IMR-90 (cell line): ENCODE data around the gene FADS6. TPM values are rescaled to one million over a fixed set of nuclear protein-coding genes. Genes with fewer than 3 reads are reported as not detected.

Experiments
- ATAC-seq: fragments of 200-7000 bp; cut with Tn5 transposase; 2 replicates; pipeline ENCODE4 v1.9.1; 2020; ENCODE audit warnings: low read depth, mild to moderate bottlenecking, moderate library complexity
- BruUV-seq: library from RNA; stranded (reverse); fragments of 400-500 nt; replicated peaks from 2 replicates; lab custom pipeline; 2021; lab: Mats Ljungman, UMichigan
- CTCF ChIA-PET: fragments of 300-600 bp; formaldehyde crosslinking; extraction: SDS; loops from one replicate; lab custom pipeline; 2021; ENCODE audit warnings: antibody characterized with exemption; lab: Yijun Ruan, JAX
- POLR2A ChIA-PET: fragments of 300-600 bp; sonication (Branson Sonifier 250); formaldehyde crosslinking; loops from one replicate; lab custom pipeline; 2022; ENCODE audit warnings: antibody characterized with exemption; ENCODE audit not compliant: unreplicated experiment; lab: Charles Lee
- DNase-seq: peaks from one replicate; pipeline ENCODE4 v3.0.0; 2013
- H2AFZ ChIP-seq: replicated peaks from 2 replicates; pipeline ENCODE3; 2013; ENCODE audit warnings: low read length, mild to moderate bottlenecking; ENCODE audit not compliant: poor library complexity
- H2AK5ac ChIP-seq: 2 replicates; pipeline ENCODE4 v1.6.1; 2013; ENCODE audit warnings: low read depth, low read length, inconsistent platforms
- H2AK9ac ChIP-seq: replicated peaks from 2 replicates; pipeline ENCODE3; 2013; ENCODE audit warnings: mild to moderate bottlenecking, low read depth, low read length, moderate library complexity; ENCODE audit not compliant: poor library complexity
- H2BK120ac ChIP-seq: 2 replicates; pipeline ENCODE4 v1.6.1; 2013; ENCODE audit warnings: low read depth, low read length, inconsistent platforms
- H2BK15ac ChIP-seq: 3 replicates; pipeline ENCODE4 v1.6.1; 2013; ENCODE audit warnings: low read depth, low read length, inconsistent platforms
- H2BK20ac ChIP-seq: 2 replicates; pipeline ENCODE4 v1.6.1; 2013; ENCODE audit warnings: low read depth, mild to moderate bottlenecking, inconsistent platforms, low read length, moderate library complexity
- H2BK5ac ChIP-seq: 2 replicates; pipeline ENCODE4 v1.6.1; 2013; ENCODE audit warnings: mild to moderate bottlenecking, low read depth, low read length, inconsistent platforms; ENCODE audit not compliant: poor library complexity, severe bottlenecking
- H3K14ac ChIP-seq: replicated peaks from 2 replicates; pipeline ENCODE4 v1.6.1; 2013; ENCODE audit warnings: low read depth, low read length, inconsistent platforms
- H3K18ac ChIP-seq: 2 replicates; pipeline ENCODE4 v1.6.1; 2013; ENCODE audit warnings: low read depth, low read length, control low read depth
- H3K23ac ChIP-seq: 2 replicates; pipeline ENCODE4 v1.6.1; 2013; ENCODE audit warnings: low read depth, low read length, inconsistent platforms
- H3K27ac ChIP-seq: 2 replicates; pipeline ENCODE4 v1.5.1; 2013; ENCODE audit warnings: mild to moderate bottlenecking, control low read depth, low read length; ENCODE audit not compliant: insufficient read depth
- H3K27me3 ChIP-seq: 2 replicates; pipeline ENCODE4 v1.6.1; 2013; ENCODE audit warnings: low read length; ENCODE audit not compliant: control insufficient read depth, insufficient read depth
- H3K36me3 ChIP-seq: 2 replicates; pipeline ENCODE4 v1.6.1; 2013; ENCODE audit warnings: low read length, mixed read lengths; ENCODE audit not compliant: control insufficient read depth, insufficient read depth
- H3K4ac ChIP-seq: 2 replicates; pipeline ENCODE4 v1.6.1; 2013; ENCODE audit warnings: low read depth, low read length, inconsistent platforms
- H3K4me1 ChIP-seq: 2 replicates; pipeline ENCODE4 v1.6.1; 2013; ENCODE audit warnings: low read length, mixed read lengths; ENCODE audit not compliant: control insufficient read depth, insufficient read depth
- H3K4me2 ChIP-seq: 2 replicates; pipeline ENCODE4 v1.6.1; 2013; ENCODE audit warnings: low read depth, mild to moderate bottlenecking, control low read depth, low read length, moderate library complexity
- H3K4me3 ChIP-seq: 2 replicates; pipeline ENCODE4 v1.5.1; 2013; ENCODE audit warnings: low read depth, mild to moderate bottlenecking, control low read depth, low read length, moderate library complexity; ENCODE audit not compliant: insufficient read depth
- H3K56ac ChIP-seq: 2 replicates; pipeline ENCODE4 v1.6.1; 2013; ENCODE audit warnings: low read length, inconsistent platforms; ENCODE audit not compliant: insufficient read depth; ENCODE audit errors: extremely low read depth
- H3K79me1 ChIP-seq, 2 experiments: 2 replicates each; pipeline ENCODE4 v1.6.1; 2013; ENCODE audit warnings: low read length in 2 of 2, inconsistent platforms in 1 of 2, low read depth in 1 of 2
- H3K9ac ChIP-seq: 2 replicates; pipeline ENCODE4 v1.6.1; 2013; ENCODE audit warnings: low read depth, low read length, control low read depth
- H3K9me1 ChIP-seq: 2 replicates; pipeline ENCODE4 v1.6.1; 2013; ENCODE audit warnings: low read length, inconsistent platforms; ENCODE audit not compliant: insufficient read depth
- H3K9me3 ChIP-seq: 2 replicates; pipeline ENCODE4 v1.6.1; 2013; ENCODE audit warnings: low read length; ENCODE audit not compliant: control insufficient read depth, insufficient read depth
- H4K20me1 ChIP-seq: 2 replicates; pipeline ENCODE4 v1.6.1; 2013; ENCODE audit warnings: low read length, inconsistent platforms; ENCODE audit not compliant: insufficient read depth
- H4K5ac ChIP-seq: 2 replicates; pipeline ENCODE4 v1.6.1; 2013; ENCODE audit warnings: mild to moderate bottlenecking, low read depth, low read length, control low read depth
- H4K8ac ChIP-seq, 2 experiments: 2 replicates each; pipeline ENCODE4 v1.6.1; 2013; ENCODE audit warnings: low read depth in 2 of 2, low read length in 2 of 2, control low read depth in 1 of 2, inconsistent platforms in 1 of 2
- H4K91ac ChIP-seq: 2 replicates; pipeline ENCODE4 v1.6.1; 2013; ENCODE audit warnings: low read depth, low read length, inconsistent platforms; ENCODE audit not compliant: insufficient read depth
- BHLHE40 ChIP-seq: fragments of 150-350 bp; IDR thresholded peaks from 2 replicates; pipeline ENCODE4 v1.6.1; 2016; ENCODE audit warnings: mild to moderate bottlenecking, low read depth, low read length
- CEBPB ChIP-seq: IDR thresholded peaks from 2 replicates; pipeline ENCODE4 v1.6.1; 2012; ENCODE audit warnings: low read depth, low read length, improper control_type of control experiment
- CHD1 ChIP-seq: IDR thresholded peaks from 2 replicates; pipeline ENCODE4 v1.6.1; 2012; ENCODE audit warnings: low read depth, low read length, improper control_type of control experiment
- FOS ChIP-seq: fragments of 150-350 bp; IDR thresholded peaks from 2 replicates; pipeline ENCODE4 v1.6.1; 2016; ENCODE audit warnings: low read depth, low read length
- MAZ ChIP-seq: IDR thresholded peaks from 2 replicates; pipeline ENCODE4 v1.6.1; 2012; ENCODE audit warnings: low read depth, mild to moderate bottlenecking, low read length, improper control_type of control experiment, moderate library complexity, borderline replicate concordance
- MXI1 ChIP-seq: IDR thresholded peaks from 2 replicates; pipeline ENCODE4 v1.6.1; 2012; ENCODE audit warnings: low read depth, mild to moderate bottlenecking, low read length, moderate library complexity, borderline replicate concordance
- NFE2L2 ChIP-seq: fragments of 150-350 bp; IDR thresholded peaks from 2 replicates; pipeline ENCODE4 v1.6.1; 2016; ENCODE audit warnings: low read depth, mild to moderate bottlenecking, low read length
- RCOR1 ChIP-seq: IDR thresholded peaks from 2 replicates; pipeline ENCODE4 v1.6.1; 2012; ENCODE audit warnings: mild to moderate bottlenecking, low read length, improper control_type of control experiment; ENCODE audit not compliant: insufficient replicate concordance
- RFX5 ChIP-seq: IDR thresholded peaks from 2 replicates; pipeline ENCODE4 v1.8.0; 2012; ENCODE audit warnings: low read depth, mild to moderate bottlenecking, low read length, moderate library complexity
- SMC3 ChIP-seq: fragments of 150-350 bp; IDR thresholded peaks from 2 replicates; pipeline ENCODE4 v1.6.1; 2016; ENCODE audit warnings: low read depth, mild to moderate bottlenecking, antibody characterized with exemption, low read length, moderate library complexity
- WGBS, 2 experiments: methylation state at CpG; one replicate each; pipeline versions ENCODE4 v1.1.5 to v1.1.7; 2013; ENCODE audit warnings: missing lambda C conversion rate in 2 of 2; ENCODE audit not compliant: insufficient read length in 1 of 2; ENCODE audit errors: extremely low coverage in 2 of 2; 5-methylcytosine and 5-hydroxymethylcytosine counted together
- dilution Hi-C: fragments of 300-500 bp; cut with HindIII; formaldehyde crosslinking; loops from one replicate; pipeline ENCODE4 v1.14.3; 2018; ENCODE audit warnings: low sequenced_read_pairs; ENCODE audit not compliant: unreplicated experiment
- in situ Hi-C: fragments of 300-500 bp; cut with MboI; formaldehyde crosslinking; loops from 3 replicates; pipeline ENCODE4 v1.14.3; 2019; ENCODE audit warnings: low sequenced_read_pairs, inconsistent platforms, mixed read lengths
- intact Hi-C: fragments of 100-400 bp; cut with micrococcal nuclease; formaldehyde crosslinking; loops from 2 replicates; pipeline ENCODE4 v1.10.0; 2022
- polyA plus RNA-seq, 3 experiments: library from polyadenylated mRNA; depleted of rRNA; stranded (reverse); fragments of >200 nt; gene quantifications; 2 replicates each; pipeline ENCODE4 v1.2.3, GENCODE V29; 2012; ENCODE audit warnings: low replicate concordance in 1 of 3
- total RNA-seq: library from RNA; depleted of rRNA; stranded (reverse); fragments of >200 nt; gene quantifications from 2 replicates; pipeline ENCODE4 v1.2.3, GENCODE V29; 2012
- TF ChIP-seq, protein P1 (sequence below): fragments of 150-350 bp; IDR thresholded peaks from 2 replicates; pipeline ENCODE4 v1.6.1; 2017; ENCODE audit warnings: mild to moderate bottlenecking, antibody characterized with exemption, low read length, low read depth
- TF ChIP-seq, protein P2 (sequence below): fragments of 150-350 bp; IDR thresholded peaks from 2 replicates; pipeline ENCODE4 v1.6.1; 2016; ENCODE audit warnings: low read depth, mild to moderate bottlenecking, low read length, moderate library complexity, borderline replicate concordance

FADS6 gene
- total and polyA plus RNA-seq, 2 of the 4 experiments (the other 2 are of a cell fraction) = not detected

DNA sequence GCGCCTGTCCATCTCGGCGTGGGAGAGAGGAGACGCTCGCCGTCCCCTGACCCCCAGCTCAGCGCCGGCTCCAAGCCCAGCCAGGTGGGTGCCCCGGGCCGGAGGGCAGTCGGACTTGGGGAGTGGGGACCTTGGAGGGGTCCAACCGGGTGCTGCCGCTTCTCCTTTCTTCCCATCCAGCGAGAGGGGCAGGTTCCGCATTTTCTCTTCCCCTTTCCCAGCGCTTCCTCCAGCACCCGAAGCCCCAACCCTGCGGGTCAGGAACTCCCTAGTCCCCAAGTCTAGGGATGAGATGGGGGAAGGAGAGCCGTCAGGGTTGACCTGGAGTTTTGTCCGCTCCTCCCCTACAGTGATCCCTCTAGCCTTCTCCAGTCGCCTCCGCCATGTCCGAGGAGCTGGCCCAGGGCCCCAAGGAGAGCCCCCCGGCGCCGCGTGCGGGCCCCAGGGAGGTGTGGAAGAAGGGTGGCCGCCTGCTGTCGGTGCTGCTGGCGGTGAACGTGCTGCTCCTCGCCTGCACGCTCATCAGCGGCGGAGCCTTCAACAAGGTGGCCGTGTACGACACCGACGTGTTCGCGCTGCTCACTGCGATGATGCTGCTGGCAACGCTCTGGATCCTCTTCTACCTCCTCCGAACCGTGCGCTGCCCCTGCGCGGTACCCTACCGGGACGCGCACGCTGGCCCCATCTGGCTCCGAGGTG is 31.0 kb upstream of the FADS6 start, which contains the start of gene OTOP2:
OTOP2 (plus strand) TSS at position 24 of the 699 bp plus-strand sequence; CDS start at position 384, 360 bp downstream.
- no peak within 1 kb of the TSS for H2AK9ac ChIP-seq
- H3K4me3 ChIP-seq = no peak within 1 kb of the TSS
- ChIA-PET POLR2A (no interaction called here), CTCF (interaction anchor here (1.4 to 1.8 kb wide), 2 partner anchors 24 to 34 kb away, joined by 3 to 10 read pairs; no protein-coding TSS in a partner anchor)
- DNase-seq = no peak
- TF ChIP-seq, protein P1, sequence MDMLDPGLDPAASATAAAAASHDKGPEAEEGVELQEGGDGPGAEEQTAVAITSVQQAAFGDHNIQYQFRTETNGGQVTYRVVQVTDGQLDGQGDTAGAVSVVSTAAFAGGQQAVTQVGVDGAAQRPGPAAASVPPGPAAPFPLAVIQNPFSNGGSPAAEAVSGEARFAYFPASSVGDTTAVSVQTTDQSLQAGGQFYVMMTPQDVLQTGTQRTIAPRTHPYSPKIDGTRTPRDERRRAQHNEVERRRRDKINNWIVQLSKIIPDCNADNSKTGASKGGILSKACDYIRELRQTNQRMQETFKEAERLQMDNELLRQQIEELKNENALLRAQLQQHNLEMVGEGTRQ = no peak
- TF ChIP-seq RCOR1 (no peak), FOS (no peak), BHLHE40 (no peak), CHD1 (no peak), NFE2L2 (no peak), MAZ (no peak), MXI1 (no peak), SMC3 (no peak), CEBPB (no peak), RFX5 (no peak)
- TF ChIP-seq, protein P2, sequence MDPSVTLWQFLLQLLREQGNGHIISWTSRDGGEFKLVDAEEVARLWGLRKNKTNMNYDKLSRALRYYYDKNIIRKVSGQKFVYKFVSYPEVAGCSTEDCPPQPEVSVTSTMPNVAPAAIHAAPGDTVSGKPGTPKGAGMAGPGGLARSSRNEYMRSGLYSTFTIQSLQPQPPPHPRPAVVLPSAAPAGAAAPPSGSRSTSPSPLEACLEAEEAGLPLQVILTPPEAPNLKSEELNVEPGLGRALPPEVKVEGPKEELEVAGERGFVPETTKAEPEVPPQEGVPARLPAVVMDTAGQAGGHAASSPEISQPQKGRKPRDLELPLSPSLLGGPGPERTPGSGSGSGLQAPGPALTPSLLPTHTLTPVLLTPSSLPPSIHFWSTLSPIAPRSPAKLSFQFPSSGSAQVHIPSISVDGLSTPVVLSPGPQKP = no peak
- no peaks in the 10 kb centered on the region for H3K9me1 ChIP-seq
- H2BK15ac ChIP-seq = no peak within 1 kb of the TSS
- H4K91ac ChIP-seq = no peak within 1 kb of the TSS
- no peaks in the 10 kb centered on the region for H3K36me3 ChIP-seq
- H3K18ac ChIP-seq = no peak within 1 kb of the TSS
- no peak for ATAC-seq
- no peak within 1 kb of the TSS for H2BK20ac ChIP-seq
- no peaks in the 10 kb centered on the region for H4K20me1 ChIP-seq
- no peak within 1 kb of the TSS for H3K14ac ChIP-seq
- H3K79me1 ChIP-seq = no peaks in the 10 kb centered on the region
- H3K23ac ChIP-seq = no peak within 1 kb of the TSS
- H3K4me1 ChIP-seq = no peaks in the 10 kb centered on the region
- H3K56ac ChIP-seq = no peak within 1 kb of the TSS
- H2AK5ac ChIP-seq = no peak within 1 kb of the TSS
- peak within 1 kb of the TSS; percentile 63 for H2AFZ ChIP-seq
- no peak within 1 kb of the TSS for H4K8ac ChIP-seq
- dilution Hi-C loops = no loop called here
- H3K27me3 ChIP-seq = peaks cover 86% of the 10 kb centered on the region
- intact Hi-C loops = no loop called here
- H3K9me3 ChIP-seq = no peaks in the 10 kb centered on the region
- H3K27ac ChIP-seq = no peak within 1 kb of the TSS
- H2BK120ac ChIP-seq = no peak within 1 kb of the TSS
- no TSS peak for BruUV-seq
- 4% methylated on average over 5 of the region's 54 CpGs; no CpG with 5 or more reads in 1 of the 2 experiments for WGBS, 2 experiments
- no peak within 1 kb of the TSS for H2BK5ac ChIP-seq
- in situ Hi-C loops = no loop called here
- H4K5ac ChIP-seq = no peak within 1 kb of the TSS
- H3K4ac ChIP-seq = no peak within 1 kb of the TSS
- no peak within 1 kb of the TSS for H3K9ac ChIP-seq
- H3K4me2 ChIP-seq = peak within 1 kb of the TSS; percentile 27
